HG02588 (cell line): Measurements from ENCODE around the gene C12orf43.

Experiments
- ATAC-seq: cut with Tn5 transposase; IDR thresholded peaks from one replicate; pipeline ENCODE4 v1.9.1; 2021; ENCODE audit warnings: mild to moderate bottlenecking, moderate library complexity; ENCODE audit not compliant: unreplicated experiment

C12orf43 gene

DNA sequence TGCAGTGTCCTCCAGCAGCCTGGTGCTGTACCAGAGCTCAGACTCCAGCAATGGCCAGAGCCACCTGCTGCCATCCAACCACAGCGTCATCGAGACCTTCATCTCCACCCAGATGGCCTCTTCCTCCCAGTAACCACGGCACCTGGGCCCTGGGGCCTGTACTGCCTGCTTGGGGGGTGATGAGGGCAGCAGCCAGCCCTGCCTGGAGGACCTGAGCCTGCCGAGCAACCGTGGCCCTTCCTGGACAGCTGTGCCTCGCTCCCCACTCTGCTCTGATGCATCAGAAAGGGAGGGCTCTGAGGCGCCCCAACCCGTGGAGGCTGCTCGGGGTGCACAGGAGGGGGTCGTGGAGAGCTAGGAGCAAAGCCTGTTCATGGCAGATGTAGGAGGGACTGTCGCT lies 15.2 kb downstream of the C12orf43 start:
- no peak for ATAC-seq

DNA sequence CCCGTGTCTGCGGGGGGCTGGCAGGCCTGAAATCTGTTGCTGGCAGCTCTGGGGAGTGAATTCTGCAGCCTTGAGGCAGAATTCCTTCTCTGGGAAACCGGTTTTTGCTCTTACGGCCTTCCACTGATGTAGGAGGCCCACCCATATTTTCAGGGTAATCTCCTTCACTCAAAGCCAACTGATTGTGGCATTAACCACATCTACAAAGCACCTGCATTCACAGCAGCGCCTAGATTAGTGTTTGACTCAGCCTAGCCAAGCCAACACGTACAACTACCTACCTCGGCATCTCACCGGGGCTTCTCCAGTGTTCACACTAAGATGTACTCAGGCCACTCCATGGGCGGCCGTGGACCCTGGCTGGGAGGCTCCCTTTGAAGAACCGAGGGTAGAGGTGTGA lies 15.8 kb downstream of the C12orf43 start:
- no peak for ATAC-seq

DNA sequence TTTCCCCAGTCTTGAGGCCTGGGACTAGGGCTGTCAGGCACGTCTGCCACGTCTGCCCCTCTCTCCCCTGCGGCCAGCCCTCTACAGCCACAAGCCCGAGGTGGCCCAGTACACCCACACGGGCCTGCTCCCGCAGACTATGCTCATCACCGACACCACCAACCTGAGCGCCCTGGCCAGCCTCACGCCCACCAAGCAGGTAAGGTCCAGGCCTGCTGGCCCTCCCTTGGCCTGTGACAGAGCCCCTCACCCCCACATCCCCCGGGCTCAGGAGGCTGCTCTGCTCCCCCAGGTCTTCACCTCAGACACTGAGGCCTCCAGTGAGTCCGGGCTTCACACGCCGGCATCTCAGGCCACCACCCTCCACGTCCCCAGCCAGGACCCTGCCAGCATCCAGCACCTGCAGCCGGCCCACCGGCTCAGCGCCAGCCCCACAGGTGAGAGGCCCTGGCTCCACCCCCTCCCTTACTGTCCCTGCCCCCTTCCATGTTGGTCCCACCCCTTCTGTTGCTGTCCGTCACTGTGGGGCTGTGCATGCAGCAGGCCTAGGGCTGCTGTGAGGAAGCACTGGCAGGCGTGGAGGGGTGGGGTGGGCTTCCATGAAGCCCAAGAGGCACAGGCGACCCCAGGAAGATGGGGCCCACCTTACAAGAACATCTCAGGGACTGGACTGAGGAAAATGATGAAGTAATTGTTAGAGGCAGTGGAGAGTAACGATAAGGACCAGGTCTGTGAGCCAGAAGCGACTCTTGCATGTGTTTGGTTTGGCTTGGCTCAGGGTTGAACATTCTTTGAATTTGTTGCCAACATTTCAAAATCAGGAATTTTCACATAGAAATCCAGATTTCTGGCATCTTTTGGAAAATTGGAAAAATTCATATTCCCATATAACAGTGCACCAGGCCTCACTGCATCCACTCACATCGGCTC lies 16.8 kb downstream of the C12orf43 start:
- no peak for ATAC-seq

DNA sequence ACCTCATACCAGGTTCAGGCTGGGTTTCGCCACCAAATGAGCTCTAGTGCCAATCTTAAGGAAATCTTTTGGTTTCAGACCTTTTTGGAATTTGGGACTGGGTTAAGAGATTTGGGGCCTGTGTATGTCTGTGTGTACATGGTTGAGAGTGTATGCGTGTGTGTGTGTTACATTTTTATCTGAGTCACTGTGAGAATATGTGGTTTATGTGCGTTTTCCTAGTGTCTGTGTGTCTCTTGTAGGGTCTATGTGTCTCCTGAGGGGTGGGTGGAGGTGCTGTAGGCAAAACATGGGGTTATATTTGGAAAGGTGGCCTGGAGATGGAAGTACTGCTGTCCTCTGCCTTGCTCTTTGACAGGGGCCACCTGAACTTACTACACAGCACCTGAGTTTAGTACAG lies 17.9 kb downstream of the C12orf43 start:
- no peak for ATAC-seq

DNA sequence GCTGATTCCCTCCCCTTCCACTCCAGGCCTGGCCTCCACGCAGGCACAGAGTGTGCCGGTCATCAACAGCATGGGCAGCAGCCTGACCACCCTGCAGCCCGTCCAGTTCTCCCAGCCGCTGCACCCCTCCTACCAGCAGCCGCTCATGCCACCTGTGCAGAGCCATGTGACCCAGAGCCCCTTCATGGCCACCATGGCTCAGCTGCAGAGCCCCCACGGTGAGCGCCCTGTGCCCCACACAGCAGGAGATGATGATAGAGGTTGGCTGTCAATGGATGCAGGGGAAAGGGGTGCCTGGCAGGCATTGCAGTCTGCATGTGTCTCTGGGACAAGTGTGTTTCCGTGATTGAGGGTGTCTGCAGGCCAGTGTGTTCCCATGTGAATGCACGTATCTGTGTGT lies 18.8 kb downstream of the C12orf43 start:
- no peak for ATAC-seq

DNA sequence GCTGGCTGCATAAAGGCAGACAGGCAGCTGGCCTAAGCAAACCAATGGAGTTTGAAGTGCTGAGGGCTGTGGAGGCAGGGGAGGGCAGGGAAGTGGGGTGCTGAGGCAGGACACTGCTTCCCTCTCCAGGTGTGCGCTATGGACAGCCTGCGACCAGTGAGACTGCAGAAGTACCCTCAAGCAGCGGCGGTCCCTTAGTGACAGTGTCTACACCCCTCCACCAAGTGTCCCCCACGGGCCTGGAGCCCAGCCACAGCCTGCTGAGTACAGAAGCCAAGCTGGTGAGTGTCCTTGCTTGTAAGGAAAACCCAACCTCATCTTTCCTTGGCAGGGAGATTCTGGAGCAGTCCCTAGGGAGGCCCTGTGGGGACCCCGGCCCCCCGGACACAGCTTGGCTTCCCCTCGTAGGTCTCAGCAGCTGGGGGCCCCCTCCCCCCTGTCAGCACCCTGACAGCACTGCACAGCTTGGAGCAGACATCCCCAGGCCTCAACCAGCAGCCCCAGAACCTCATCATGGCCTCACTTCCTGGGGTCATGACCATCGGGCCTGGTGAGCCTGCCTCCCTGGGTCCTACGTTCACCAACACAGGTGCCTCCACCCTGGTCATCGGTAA lies 20.0 kb downstream of the C12orf43 start:
- no peak for ATAC-seq

DNA sequence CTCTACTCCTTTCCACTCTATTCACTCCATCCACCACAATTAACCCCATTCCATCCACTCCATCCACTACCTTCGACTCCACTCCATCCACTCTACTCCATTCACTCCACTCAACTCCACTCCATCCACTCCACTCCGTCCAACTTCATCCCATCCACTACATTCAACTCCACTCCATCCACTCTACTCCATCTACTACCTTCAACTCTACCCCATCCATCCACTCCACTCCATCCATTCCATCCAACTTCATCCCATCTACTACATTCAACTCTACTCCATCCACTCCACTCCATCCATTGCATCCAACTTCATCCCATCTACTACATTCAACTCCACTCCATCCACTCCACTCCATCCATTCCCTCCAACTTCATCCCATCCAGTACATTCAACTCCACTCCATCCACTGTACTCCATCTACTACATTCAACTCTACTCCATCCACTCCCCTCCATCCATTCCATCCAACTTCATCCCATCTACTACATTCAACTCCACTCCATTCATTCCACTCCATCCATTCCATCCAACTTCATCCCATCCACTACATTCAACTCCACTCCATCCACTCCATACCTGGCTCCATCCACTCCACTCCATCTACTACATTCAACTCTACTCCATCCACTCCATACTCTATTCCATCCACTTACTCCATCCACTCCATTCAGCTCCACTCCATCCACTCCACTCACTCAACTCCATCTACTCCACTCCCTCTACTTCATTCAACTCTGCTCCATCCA lies 21.5 kb downstream of the C12orf43 start:
- no peak for ATAC-seq

DNA sequence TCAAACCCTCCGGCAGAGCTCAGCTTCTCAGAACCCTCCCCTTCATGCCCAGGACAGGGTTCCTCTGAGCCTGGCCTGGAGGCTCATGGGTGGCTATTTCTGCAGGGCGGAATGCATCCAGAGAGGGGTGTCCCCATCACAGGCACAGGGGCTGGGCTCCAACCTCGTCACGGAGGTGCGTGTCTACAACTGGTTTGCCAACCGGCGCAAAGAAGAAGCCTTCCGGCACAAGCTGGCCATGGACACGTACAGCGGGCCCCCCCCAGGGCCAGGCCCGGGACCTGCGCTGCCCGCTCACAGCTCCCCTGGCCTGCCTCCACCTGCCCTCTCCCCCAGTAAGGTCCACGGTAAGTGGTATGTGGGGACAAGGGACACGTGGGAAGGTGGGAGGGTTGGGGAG lies 22.2 kb downstream of the C12orf43 start:
- ATAC-seq = no peak

DNA sequence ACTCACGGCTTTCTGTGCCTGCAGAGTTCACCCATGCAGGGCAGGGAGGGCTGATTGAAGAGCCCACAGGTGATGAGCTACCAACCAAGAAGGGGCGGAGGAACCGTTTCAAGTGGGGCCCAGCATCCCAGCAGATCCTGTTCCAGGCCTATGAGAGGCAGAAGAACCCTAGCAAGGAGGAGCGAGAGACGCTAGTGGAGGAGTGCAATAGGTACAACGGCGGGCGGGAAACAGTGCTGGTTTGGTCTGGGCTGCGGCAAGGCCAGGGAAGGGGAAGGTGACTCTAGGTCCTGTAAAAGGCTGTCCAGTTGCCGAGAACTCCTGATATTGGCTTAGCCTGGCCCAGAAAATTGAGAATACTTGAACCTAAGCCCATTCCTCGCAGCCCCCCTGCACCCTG lies 22.8 kb downstream of the C12orf43 start:
- ATAC-seq = no peak

DNA sequence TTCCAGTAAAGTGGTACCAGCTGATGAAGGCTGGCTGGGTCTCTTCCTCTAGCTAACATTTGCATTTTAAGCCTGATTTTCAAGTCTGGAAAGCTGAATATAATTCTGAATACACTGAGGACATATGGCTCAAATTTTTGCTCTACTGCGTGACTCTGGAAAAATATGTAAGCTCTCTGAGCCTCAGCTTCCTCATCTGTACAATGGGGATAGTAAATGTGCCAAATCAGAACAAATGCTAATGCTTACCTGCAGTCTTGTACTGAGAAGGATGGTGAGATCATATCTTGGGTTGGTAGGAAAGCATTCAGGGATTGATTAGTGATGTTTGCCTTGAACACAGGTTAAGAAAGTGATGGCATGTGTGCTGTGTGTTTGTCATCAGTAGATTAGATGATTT lies 23.3 kb downstream of the C12orf43 start:
- no peak for ATAC-seq

DNA sequence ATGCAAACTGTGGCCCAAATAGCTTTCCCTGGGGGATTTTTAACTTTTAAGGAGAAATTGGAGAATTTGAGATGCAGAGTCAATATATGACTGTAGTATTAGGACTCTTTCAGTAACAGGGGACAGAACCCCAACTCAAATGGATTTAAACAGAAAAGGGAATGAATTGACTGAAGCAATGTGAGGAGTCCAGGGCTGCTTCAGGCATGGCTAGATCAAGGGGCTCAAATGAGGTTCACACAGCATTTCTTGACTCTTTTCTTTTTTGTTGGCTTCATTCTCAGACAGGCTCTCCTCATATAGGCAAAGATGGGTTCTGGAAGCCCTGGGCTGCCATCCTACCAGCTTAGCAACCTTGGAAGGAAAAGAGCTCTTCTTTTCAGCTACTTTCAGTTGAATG lies 24.3 kb downstream of the C12orf43 start:
- ATAC-seq = no peak

DNA sequence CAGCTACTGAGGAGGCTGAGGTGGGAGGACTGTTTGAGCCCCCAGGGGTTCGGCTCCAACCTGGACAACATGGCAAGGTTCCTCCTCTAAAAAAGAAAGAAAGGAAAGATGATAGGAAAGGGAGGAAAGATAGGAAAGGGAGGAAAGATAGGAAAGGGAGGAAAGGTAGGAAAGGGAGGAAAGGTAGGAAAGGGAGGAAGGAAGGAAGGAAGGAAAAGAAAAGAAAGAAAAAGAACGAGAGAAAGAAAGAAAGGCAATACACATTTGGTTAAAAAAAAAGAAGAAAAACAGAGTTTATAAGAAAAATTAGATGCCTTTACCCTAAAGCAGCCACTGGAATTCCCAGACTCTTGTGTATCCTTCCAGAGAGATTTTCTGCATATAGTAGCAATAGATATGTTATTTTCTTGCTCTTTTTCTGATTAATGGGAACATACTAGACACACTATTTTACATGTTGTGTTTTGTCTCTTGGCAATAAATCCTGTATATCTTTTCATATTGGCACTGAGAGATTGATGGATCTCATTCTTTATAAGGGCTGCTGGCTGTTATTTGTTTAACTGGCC lies 25.7 kb downstream of the C12orf43 start:
- no peak for ATAC-seq

DNA sequence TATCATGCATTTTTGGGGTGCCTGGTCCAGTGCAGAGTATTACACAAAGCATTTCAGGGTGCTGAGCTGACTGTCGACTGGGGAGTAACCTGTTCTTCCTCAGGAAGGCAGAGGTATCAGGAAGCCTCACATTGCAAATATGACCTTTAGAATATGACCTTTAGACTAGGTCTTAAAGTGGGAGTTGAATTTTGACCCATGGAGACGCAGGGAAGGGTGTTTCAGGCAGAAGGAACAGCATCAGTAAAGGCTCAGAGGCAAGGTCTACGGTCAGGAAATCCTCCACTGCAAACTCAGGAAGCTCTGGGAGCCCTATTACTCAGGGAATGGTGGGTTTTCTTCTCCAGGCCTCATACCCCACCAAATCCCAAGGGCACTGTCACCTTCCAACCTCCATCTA lies 26.6 kb downstream of the C12orf43 start:
- ATAC-seq = no peak

DNA sequence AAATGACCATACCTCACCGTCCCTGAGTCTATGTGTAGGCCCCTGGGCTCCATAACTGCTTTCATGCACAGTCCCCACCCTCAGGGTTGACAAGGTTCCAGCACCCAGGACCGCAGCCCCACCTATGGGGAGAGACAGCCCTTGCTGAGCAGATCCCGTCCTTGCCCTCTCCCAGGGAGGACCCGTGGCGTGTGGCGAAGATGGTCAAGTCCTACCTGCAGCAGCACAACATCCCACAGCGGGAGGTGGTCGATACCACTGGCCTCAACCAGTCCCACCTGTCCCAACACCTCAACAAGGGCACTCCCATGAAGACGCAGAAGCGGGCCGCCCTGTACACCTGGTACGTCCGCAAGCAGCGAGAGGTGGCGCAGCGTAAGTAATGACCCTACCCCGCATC lies 27.6 kb downstream of the C12orf43 start:
- ATAC-seq = no peak

DNA sequence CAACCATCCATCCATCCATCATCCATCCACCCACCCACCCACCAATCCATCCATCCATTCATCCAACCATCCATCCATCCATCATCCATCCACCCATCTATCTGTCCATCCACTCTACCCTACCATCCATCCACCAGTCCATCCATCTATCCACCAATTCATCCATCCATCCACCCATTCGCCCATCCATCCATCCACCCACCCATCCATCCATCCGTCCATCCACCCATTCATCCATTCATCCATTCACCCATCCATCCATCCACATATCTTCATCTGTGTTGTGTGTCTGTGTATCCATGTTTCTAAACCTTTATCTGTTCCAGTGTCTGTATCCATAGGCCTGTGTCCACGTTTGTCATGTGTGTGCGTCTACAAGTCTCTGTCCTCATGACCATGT lies 28.1 kb downstream of the C12orf43 start:
- ATAC-seq = no peak

DNA sequence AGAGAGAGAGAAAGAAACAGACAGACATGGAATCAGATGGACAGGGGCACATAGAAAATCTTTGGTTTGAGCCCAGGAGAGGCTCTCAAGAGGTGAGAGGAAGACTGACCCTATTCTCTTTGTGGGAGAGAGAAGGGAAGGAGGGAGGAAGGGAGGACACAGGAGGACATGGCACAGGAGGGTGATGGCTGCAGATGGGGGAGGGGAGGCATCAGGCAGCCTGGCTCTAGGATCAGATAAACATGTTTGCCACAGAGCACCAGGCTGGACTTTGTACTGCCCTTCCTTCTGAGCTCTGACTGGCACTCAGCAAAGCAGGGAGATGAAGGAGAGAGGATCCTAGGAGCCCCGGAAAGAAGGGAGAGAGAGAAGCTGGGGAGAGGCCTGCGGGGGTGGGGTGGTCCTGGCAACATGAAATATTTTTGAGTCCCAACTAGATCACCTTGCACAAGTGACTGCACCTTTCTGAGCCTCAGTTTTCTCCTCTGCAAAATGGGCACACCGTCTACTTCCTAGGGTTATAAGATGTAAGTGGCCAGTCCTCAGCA lies 31.9 kb downstream of the C12orf43 start:
- no peak for ATAC-seq

DNA sequence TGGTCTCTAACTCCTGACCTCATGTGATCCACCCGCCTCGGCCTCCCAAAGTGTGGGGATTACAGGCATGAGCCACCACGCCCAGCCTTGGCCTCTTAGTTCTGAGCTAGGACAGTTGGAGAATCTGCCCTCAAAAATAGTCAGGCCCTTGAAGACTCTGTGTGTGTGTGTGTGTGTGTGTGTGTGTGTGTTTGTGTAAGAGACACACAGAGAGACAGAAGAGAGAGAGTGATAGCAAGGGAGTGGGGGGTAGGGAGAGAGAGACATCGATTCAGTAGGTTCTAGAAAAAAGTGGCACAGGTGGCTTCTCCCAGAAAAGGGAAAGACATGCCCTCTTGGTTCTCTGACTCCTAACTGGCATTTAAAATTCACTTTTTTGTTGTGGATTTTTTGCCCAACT lies 32.5 kb downstream of the C12orf43 start:
- ATAC-seq = no peak

DNA sequence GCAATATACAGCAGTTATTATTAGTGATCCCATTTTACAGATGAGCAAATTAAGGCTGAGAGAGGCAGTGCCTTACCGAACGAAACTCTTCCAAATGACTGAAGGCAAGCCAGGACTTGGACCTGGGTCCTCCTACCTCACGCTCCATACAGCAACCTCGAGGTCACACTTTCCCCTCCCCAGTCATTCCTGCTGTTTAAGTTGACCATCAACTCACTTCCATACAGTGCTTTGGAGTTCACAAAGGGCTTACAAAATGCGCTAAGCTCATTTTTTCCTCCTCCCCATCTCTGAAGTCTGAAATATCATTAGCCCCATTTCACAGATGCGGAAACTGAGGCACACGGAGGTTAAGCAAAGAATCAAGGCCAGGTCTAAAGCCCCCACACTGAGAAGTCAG lies 33.6 kb downstream of the C12orf43 start:
- ATAC-seq = no peak

DNA sequence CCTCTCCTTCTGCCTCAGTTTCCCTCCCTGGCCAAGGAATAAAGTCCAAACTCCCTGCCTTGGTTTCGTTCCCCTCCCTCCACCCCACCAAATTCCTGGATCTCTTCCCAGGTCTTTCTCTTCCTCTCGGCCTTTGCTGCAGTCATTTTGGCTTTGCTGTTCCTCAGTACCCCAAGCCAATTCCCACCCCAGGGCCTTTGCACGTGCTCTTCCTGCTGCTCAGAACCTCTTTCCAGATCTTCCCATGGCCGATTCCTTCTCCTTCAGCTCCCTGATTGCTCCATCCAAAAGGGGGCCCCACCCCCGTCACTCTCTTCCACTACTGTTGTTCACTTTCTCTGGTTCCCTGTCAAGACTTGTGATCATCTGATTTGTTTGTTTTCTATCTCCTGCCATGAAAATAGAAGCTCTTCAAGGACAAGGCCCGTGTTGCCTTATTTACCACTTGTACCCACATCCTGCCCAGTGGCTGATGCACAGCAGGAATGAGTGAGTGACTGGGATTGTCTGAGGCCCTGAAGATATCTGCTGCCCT lies 34.8 kb downstream of the C12orf43 start:
- ATAC-seq = no peak

DNA sequence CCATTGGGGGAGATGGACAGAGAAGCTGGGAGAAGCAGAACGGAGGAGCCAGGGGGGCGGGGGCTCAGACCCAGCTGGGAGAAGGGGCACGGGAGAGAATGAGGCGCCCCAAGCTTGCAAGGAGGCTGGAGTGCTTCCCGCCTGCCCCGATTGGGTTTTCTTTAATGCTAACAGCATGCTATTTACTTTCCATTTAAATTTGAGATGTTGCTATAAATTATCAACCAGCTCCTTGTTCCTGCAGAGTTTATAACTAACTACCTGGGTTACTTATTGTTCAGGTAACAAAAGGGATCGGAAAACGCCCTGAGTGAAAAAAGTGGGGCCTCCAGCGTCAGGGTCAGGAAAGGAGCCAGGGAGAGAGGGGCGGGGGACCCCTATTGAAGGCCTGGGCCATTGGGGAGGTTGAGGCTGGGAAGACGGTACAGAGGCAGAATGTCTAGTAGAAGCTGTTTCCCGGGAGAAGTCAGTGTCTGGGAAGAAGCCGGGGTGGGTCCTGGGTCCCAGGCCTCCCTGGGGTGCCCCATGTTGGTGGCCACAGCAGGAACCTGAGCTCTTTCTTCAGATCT lies 35.4 kb downstream of the C12orf43 start:
- no peak for ATAC-seq
